GM12878 (cell line): ENCODE data around the gene SLC22A6. TPM values are rescaled to one million over a fixed set of nuclear protein-coding genes. Genes with fewer than 3 reads are reported as not detected.
A peak's percentile ranks its signal among the peaks of the same experiment; 100 is the strongest.

Source experiments
- ATAC-seq: fragments of 200-7000 bp; cut with Tn5 transposase; 3 replicates; pipeline ENCODE4 v1.9.1; 2020; ENCODE audit warnings: mild to moderate bottlenecking, moderate library complexity
- BruUV-seq: library from RNA; stranded (reverse); fragments of 400-500 nt; replicated peaks from 2 replicates; lab custom pipeline; 2021; lab: Mats Ljungman, UMichigan
- CTCF ChIA-PET: fragments of 300-600 bp; sonication (Branson Sonifier 250); formaldehyde crosslinking; extraction: SDS; loops from one replicate; lab custom pipeline; 2021; ENCODE audit warnings: inconsistent platforms; lab: Yijun Ruan, JAX
- POLR2A ChIA-PET: fragments of 350-600 bp; formaldehyde crosslinking; extraction: SDS; loops from one replicate; lab custom pipeline; 2021; ENCODE audit warnings: inconsistent platforms; lab: Charles Lee
- RAD21 ChIA-PET: fragments of 300-600 bp; sonication (Branson Sonifier 250); formaldehyde crosslinking; loops from one replicate; lab custom pipeline; 2023; ENCODE audit warnings: antibody characterized with exemption; ENCODE audit not compliant: unreplicated experiment; lab: Charles Lee
- SMC1A ChIA-PET: fragments of 300-600 bp; sonication (Branson Sonifier 250); formaldehyde crosslinking; loops from one replicate; lab custom pipeline; 2023; ENCODE audit not compliant: unreplicated experiment, uncharacterized antibody; lab: Charles Lee
- DNase-seq: peaks from one replicate; pipeline ENCODE4 v3.0.0-alpha.2; 2011; ENCODE audit warnings: low read depth, low spot score
- FAIRE-seq: peaks from 3 replicates; lab custom pipeline; 2011; peaks lifted over from hg19 to GRCh38; lab: Jason Lieb, UNC
- H2AFZ ChIP-seq: 2 replicates; pipeline ENCODE4 v1.6.0; 2011; ENCODE audit warnings: low read depth, low read length, control low read depth; ENCODE audit not compliant: control insufficient read depth
- H3K27ac ChIP-seq: 2 replicates; pipeline ENCODE4 v1.5.1; 2011; ENCODE audit warnings: control low read depth; ENCODE audit not compliant: control insufficient read depth, insufficient read depth
- H3K27me3 ChIP-seq, 2 experiments: replicated peaks in 1 of 2; 2 replicates each; pipeline versions ENCODE4 v1.6.0 to v1.6.1; 2011; ENCODE audit warnings: low read length in 1 of 2; ENCODE audit not compliant: control insufficient read depth in 2 of 2, insufficient read depth in 2 of 2
- H3K36me3 ChIP-seq, 2 experiments: 2 replicates each; pipeline ENCODE4 v1.5.1; 2011; ENCODE audit warnings: low read length in 1 of 2; ENCODE audit not compliant: control insufficient read depth in 2 of 2, insufficient read depth in 2 of 2
- H3K4me1 ChIP-seq: 2 replicates; pipeline ENCODE4 v1.6.1; 2011; ENCODE audit warnings: mild to moderate bottlenecking, low read length, moderate library complexity, mixed read lengths; ENCODE audit not compliant: control insufficient read depth, insufficient read depth
- H3K4me2 ChIP-seq: 2 replicates; pipeline ENCODE4 v1.6.0; 2011; ENCODE audit warnings: control low read depth; ENCODE audit not compliant: control insufficient read depth, insufficient read depth
- H3K4me3 ChIP-seq: fragments of 200-600 bp; sonication (generic); 2 replicates; pipeline ENCODE4 v1.5.1; 2016
- H3K79me2 ChIP-seq: 2 replicates; pipeline ENCODE4 v1.6.0; 2011; ENCODE audit warnings: low read length; ENCODE audit not compliant: control insufficient read depth, insufficient read depth
- H3K9ac ChIP-seq: 2 replicates; pipeline ENCODE4 v1.8.0; 2011; ENCODE audit warnings: low read length, control low read depth, mixed read lengths; ENCODE audit not compliant: control insufficient read depth, insufficient read depth
- H3K9me3 ChIP-seq: replicated peaks from 3 replicates; pipeline ENCODE4 v1.5.1; 2011; ENCODE audit warnings: mild to moderate bottlenecking, low read length; ENCODE audit not compliant: control insufficient read depth, insufficient read depth
- H4K20me1 ChIP-seq: 2 replicates; pipeline ENCODE4 v1.6.0; 2011; ENCODE audit not compliant: control insufficient read depth, insufficient read depth
- POLR2AphosphoS5 ChIP-seq: IDR thresholded peaks from 2 replicates; pipeline ENCODE4 v1.6.1; 2011; ENCODE audit warnings: mild to moderate bottlenecking, low read length, inconsistent platforms
- RAD21 ChIP-seq: IDR thresholded peaks from 2 replicates; pipeline ENCODE4 v1.6.1; 2011; ENCODE audit warnings: mild to moderate bottlenecking, low read depth, low read length, moderate library complexity; ENCODE audit not compliant: insufficient read depth
- SUZ12 ChIP-seq: fragments of 200-600 bp; sonication (generic); IDR thresholded peaks from one replicate; pipeline ENCODE4 v1.6.1; 2018; ENCODE audit warnings: antibody characterized with exemption, mild to moderate bottlenecking; ENCODE audit not compliant: unreplicated experiment
- WGBS: methylation state at CpG from one replicate; pipeline ENCODE4 v1.1.6; 2016; ENCODE audit warnings: low lambda C conversion rate; ENCODE audit not compliant: insufficient replicate concordance, insufficient coverage; ENCODE audit errors: missing lambda C conversion rate; 5-methylcytosine and 5-hydroxymethylcytosine counted together
- in situ Hi-C: fragments of 300-500 bp; cut with MboI; formaldehyde crosslinking; loops from 9 replicates; pipeline ENCODE4 v1.14.3; 2018; ENCODE audit warnings: mixed read lengths
- intact Hi-C: fragments of 100-400 bp; cut with micrococcal nuclease; formaldehyde crosslinking; loops from one replicate; pipeline ENCODE4 v1.14.2; 2022; ENCODE audit not compliant: unreplicated experiment
- polyA plus RNA-seq, 11 experiments: library from polyadenylated mRNA; depleted of rRNA in 4 of 11; unstranded in 6 of 11; stranded (reverse) in 5 of 11; fragments of >200 nt; fragmentation: Nextera tagmentation in 4 of 11; fragmentation: Illumina TruSeq in 1 of 11; extraction: Ambion mirVana in 4 of 11; extraction: Trizol in 1 of 11; gene quantifications; 1 replicate in 1 of 11; 2 replicates in 10 of 11; pipeline versions ENCODE4 v1.2.1 to v1.2.3, GENCODE V29; 2011 to 2016; ENCODE audit warnings: inconsistent platforms in 2 of 11, missing spikeins in 2 of 11, low read depth in 1 of 11
- small RNA-seq: library from RNA; depleted of rRNA; stranded (forward); fragments of <200 nt; gene quantifications from one replicate; pipeline ENCODE3, GENCODE V24; 2014
- total RNA-seq, 4 experiments: library from RNA; depleted of rRNA in 3 of 4; stranded (reverse); fragments of >200 nt in 3 of 4; fragmentation: Illumina TruSeq in 1 of 4; extraction: Trizol in 1 of 4; gene quantifications; 2 replicates each; pipeline versions ENCODE4 v1.2.1 to v1.2.3, GENCODE V29; 2013 to 2021

SLC22A6 gene
- total and polyA plus RNA-seq, 10 of the 15 experiments (the other 5 are each of a cell fraction or from before 2014, with no cell fraction given) = not detected

- FAIRE-seq (no peak), DNase-seq (no peak), ATAC-seq (no peak)
- no peak overlapping the region for H2AFZ ChIP-seq
- H3K4me3 ChIP-seq = no peak overlapping the region
- no peaks in the 10 kb centered on the region for H3K79me2 ChIP-seq
- H3K9me3 ChIP-seq = no peaks in the 10 kb centered on the region
- H3K4me2 ChIP-seq = no peak overlapping the region
- POLR2A ChIA-PET = no interaction called here
- peaks cover 19% of the 10 kb centered on the region for H3K4me1 ChIP-seq
- H3K36me3 ChIP-seq = no peaks in the 10 kb centered on the region
- intact Hi-C loops = no loop called here
- 26% methylated on average over 46 of the region's 53 CpGs for WGBS
- CTCF ChIA-PET = interaction anchor here (0.7 to 2.0 kb wide), 2 partner anchors 18 to 97 kb away, joined by 3 to 5 read pairs; no protein-coding TSS in a partner anchor
- in situ Hi-C loops = no loop called here
- RAD21 ChIA-PET = no interaction called here
- no peaks in the 10 kb centered on the region for H4K20me1 ChIP-seq
- TF ChIP-seq SUZ12 (peak; percentile 46), POLR2AphosphoS5 (no peak), RAD21 (no peak)
- no peak overlapping the region for H3K9ac ChIP-seq
- BruUV-seq = no TSS peak
- H3K27me3 ChIP-seq = peaks cover 12 to 22% of the 10 kb centered on the region in 2 experiments
- no peak overlapping the region for H3K27ac ChIP-seq
- SMC1A ChIA-PET = no interaction called here
Observed at GRCh38 chr11:62926680-62927455, 57.9 kb downstream of the SLC22A6 start.

Small RNAs within 50 kb of the gene (small RNA-seq; reads per million reads assigned to genes)
- not detected for gene RN7SL259P

Other genes with a start within 250 kb of the SLC22A6 start
Only the 7 nearest of the 13 such genes appear.
- 32.3 and 35.4 TPM in 2 replicates for gene STX5, start 152.9 kb downstream of the SLC22A6 start, total RNA-seq (2014; rRNA removed)
- gene STX5, start 152.9 kb downstream of the SLC22A6 start, total RNA-seq (2014; rRNA removed; fragmentation: Illumina TruSeq; extraction: Trizol) = 23.5 and 24.8 TPM in 2 replicates
- 28.6 and 33.5 TPM in 2 replicates for gene STX5, start 152.9 kb downstream of the SLC22A6 start, total RNA-seq (2021)
- 22.1 and 30.0 TPM in 2 replicates for gene STX5, start 152.9 kb downstream of the SLC22A6 start, polyA plus RNA-seq (2011; rRNA removed)
- 25.0 and 30.7 TPM in 2 replicates for gene STX5, start 152.9 kb downstream of the SLC22A6 start, polyA plus RNA-seq (2014; fragmentation: Illumina TruSeq; extraction: Trizol)
- 1 to 10 TPM; 3.8 to 4.5 TPM for gene STX5, start 152.9 kb downstream of the SLC22A6 start, polyA plus RNA-seq (2014; fragmentation: Nextera tagmentation; extraction: Ambion mirVana)
- gene STX5, start 152.9 kb downstream of the SLC22A6 start, polyA plus RNA-seq (2014; rRNA removed) = 31.1 and 32.8 TPM in 2 replicates
- 10 to 100 TPM; 21.6 to 21.9 TPM for gene STX5, start 152.9 kb downstream of the SLC22A6 start, polyA plus RNA-seq (2016; fragmentation: Nextera tagmentation; extraction: Ambion mirVana)
- gene TEX54, start 152.1 kb downstream of the SLC22A6 start, total RNA-seq (2014; rRNA removed) = 0.68 TPM in 1 of 2 replicates, not detected in the other
- not detected in 2 replicates for gene TEX54, start 152.1 kb downstream of the SLC22A6 start, total RNA-seq (2014; rRNA removed; fragmentation: Illumina TruSeq; extraction: Trizol)
- not detected in 2 replicates for gene TEX54, start 152.1 kb downstream of the SLC22A6 start, total RNA-seq (2021)
- not detected in 2 replicates for gene TEX54, start 152.1 kb downstream of the SLC22A6 start, polyA plus RNA-seq (2011; rRNA removed)
- gene TEX54, start 152.1 kb downstream of the SLC22A6 start, polyA plus RNA-seq (2014; fragmentation: Illumina TruSeq; extraction: Trizol) = not detected in 2 replicates
- not detected for gene TEX54, start 152.1 kb downstream of the SLC22A6 start, polyA plus RNA-seq (2014; fragmentation: Nextera tagmentation; extraction: Ambion mirVana)
- gene TEX54, start 152.1 kb downstream of the SLC22A6 start, polyA plus RNA-seq (2014; rRNA removed) = not detected in 2 replicates
- gene TEX54, start 152.1 kb downstream of the SLC22A6 start, polyA plus RNA-seq (2016; fragmentation: Nextera tagmentation; extraction: Ambion mirVana) = under 1 TPM; 0.38 to 0.51 TPM
- 101 and 103 TPM in 2 replicates for gene WDR74, start 145.4 kb downstream of the SLC22A6 start, total RNA-seq (2014; rRNA removed)
- 54.4 and 58.0 TPM in 2 replicates for gene WDR74, start 145.4 kb downstream of the SLC22A6 start, total RNA-seq (2014; rRNA removed; fragmentation: Illumina TruSeq; extraction: Trizol)
- gene WDR74, start 145.4 kb downstream of the SLC22A6 start, total RNA-seq (2021) = 63.8 and 72.3 TPM in 2 replicates
- gene WDR74, start 145.4 kb downstream of the SLC22A6 start, polyA plus RNA-seq (2011; rRNA removed) = 36.2 and 54.3 TPM in 2 replicates
- gene WDR74, start 145.4 kb downstream of the SLC22A6 start, polyA plus RNA-seq (2014; fragmentation: Illumina TruSeq; extraction: Trizol) = 34.5 and 54.3 TPM in 2 replicates
- gene WDR74, start 145.4 kb downstream of the SLC22A6 start, polyA plus RNA-seq (2014; fragmentation: Nextera tagmentation; extraction: Ambion mirVana) = 10 to 100 TPM; 18.2 to 54.5 TPM
- gene WDR74, start 145.4 kb downstream of the SLC22A6 start, polyA plus RNA-seq (2014; rRNA removed) = 86.6 and 99.0 TPM in 2 replicates
- gene WDR74, start 145.4 kb downstream of the SLC22A6 start, polyA plus RNA-seq (2016; fragmentation: Nextera tagmentation; extraction: Ambion mirVana) = 10 to 100 TPM; 63.4 to 74.4 TPM
- 143 and 147 TPM in 2 replicates for gene SLC3A2, start 104.1 kb downstream of the SLC22A6 start, total RNA-seq (2014; rRNA removed)
- 72.2 and 79.6 TPM in 2 replicates for gene SLC3A2, start 104.1 kb downstream of the SLC22A6 start, total RNA-seq (2014; rRNA removed; fragmentation: Illumina TruSeq; extraction: Trizol)
- 113 and 114 TPM in 2 replicates for gene SLC3A2, start 104.1 kb downstream of the SLC22A6 start, total RNA-seq (2021)
- 127 and 134 TPM in 2 replicates for gene SLC3A2, start 104.1 kb downstream of the SLC22A6 start, polyA plus RNA-seq (2011; rRNA removed)
- gene SLC3A2, start 104.1 kb downstream of the SLC22A6 start, polyA plus RNA-seq (2014; fragmentation: Illumina TruSeq; extraction: Trizol) = 79.7 and 80.9 TPM in 2 replicates
- 10 to 100 TPM in 1 of 2 experiments, 1 to 10 TPM in 1; 6.9 to 17.0 TPM for gene SLC3A2, start 104.1 kb downstream of the SLC22A6 start, polyA plus RNA-seq (2014; fragmentation: Nextera tagmentation; extraction: Ambion mirVana)
- 98.0 and 105 TPM in 2 replicates for gene SLC3A2, start 104.1 kb downstream of the SLC22A6 start, polyA plus RNA-seq (2014; rRNA removed)
- gene SLC3A2, start 104.1 kb downstream of the SLC22A6 start, polyA plus RNA-seq (2016; fragmentation: Nextera tagmentation; extraction: Ambion mirVana) = 100 to 1,000 TPM; 148 to 158 TPM
- gene CHRM1, start 63.6 kb downstream of the SLC22A6 start, total RNA-seq (2014; rRNA removed) = not detected in 2 replicates
- not detected in 2 replicates for gene CHRM1, start 63.6 kb downstream of the SLC22A6 start, total RNA-seq (2014; rRNA removed; fragmentation: Illumina TruSeq; extraction: Trizol)
- gene CHRM1, start 63.6 kb downstream of the SLC22A6 start, total RNA-seq (2021) = not detected in 2 replicates
- not detected in 2 replicates for gene CHRM1, start 63.6 kb downstream of the SLC22A6 start, polyA plus RNA-seq (2011; rRNA removed)
- gene CHRM1, start 63.6 kb downstream of the SLC22A6 start, polyA plus RNA-seq (2014; fragmentation: Illumina TruSeq; extraction: Trizol) = not detected in 2 replicates
- gene CHRM1, start 63.6 kb downstream of the SLC22A6 start, polyA plus RNA-seq (2014; fragmentation: Nextera tagmentation; extraction: Ambion mirVana) = not detected
- gene CHRM1, start 63.6 kb downstream of the SLC22A6 start, polyA plus RNA-seq (2014; rRNA removed) = not detected in 2 replicates
- gene CHRM1, start 63.6 kb downstream of the SLC22A6 start, polyA plus RNA-seq (2016; fragmentation: Nextera tagmentation; extraction: Ambion mirVana) = not detected
- not detected in 2 replicates for gene SLC22A8, start 30.9 kb upstream of the SLC22A6 start, total RNA-seq (2014; rRNA removed)
- not detected in 2 replicates for gene SLC22A8, start 30.9 kb upstream of the SLC22A6 start, total RNA-seq (2014; rRNA removed; fragmentation: Illumina TruSeq; extraction: Trizol)
- not detected in 2 replicates for gene SLC22A8, start 30.9 kb upstream of the SLC22A6 start, total RNA-seq (2021)
- gene SLC22A8, start 30.9 kb upstream of the SLC22A6 start, polyA plus RNA-seq (2011; rRNA removed) = not detected in 2 replicates
- gene SLC22A8, start 30.9 kb upstream of the SLC22A6 start, polyA plus RNA-seq (2014; fragmentation: Illumina TruSeq; extraction: Trizol) = not detected in 2 replicates
- gene SLC22A8, start 30.9 kb upstream of the SLC22A6 start, polyA plus RNA-seq (2014; fragmentation: Nextera tagmentation; extraction: Ambion mirVana) = not detected
- gene SLC22A8, start 30.9 kb upstream of the SLC22A6 start, polyA plus RNA-seq (2014; rRNA removed) = not detected in 2 replicates
- not detected for gene SLC22A8, start 30.9 kb upstream of the SLC22A6 start, polyA plus RNA-seq (2016; fragmentation: Nextera tagmentation; extraction: Ambion mirVana)
- not detected in 2 replicates for gene SLC22A24, start 159.3 kb upstream of the SLC22A6 start, total RNA-seq (2014; rRNA removed)
- gene SLC22A24, start 159.3 kb upstream of the SLC22A6 start, total RNA-seq (2014; rRNA removed; fragmentation: Illumina TruSeq; extraction: Trizol) = not detected in 2 replicates
- not detected in 2 replicates for gene SLC22A24, start 159.3 kb upstream of the SLC22A6 start, total RNA-seq (2021)
- gene SLC22A24, start 159.3 kb upstream of the SLC22A6 start, polyA plus RNA-seq (2011; rRNA removed) = not detected in 2 replicates
- gene SLC22A24, start 159.3 kb upstream of the SLC22A6 start, polyA plus RNA-seq (2014; fragmentation: Illumina TruSeq; extraction: Trizol) = not detected in 2 replicates
- not detected for gene SLC22A24, start 159.3 kb upstream of the SLC22A6 start, polyA plus RNA-seq (2014; fragmentation: Nextera tagmentation; extraction: Ambion mirVana)
- gene SLC22A24, start 159.3 kb upstream of the SLC22A6 start, polyA plus RNA-seq (2014; rRNA removed) = not detected in 2 replicates
- not detected for gene SLC22A24, start 159.3 kb upstream of the SLC22A6 start, polyA plus RNA-seq (2016; fragmentation: Nextera tagmentation; extraction: Ambion mirVana)